Stimulated activated CD8-positive, alpha-beta memory T cell treated with anti-CD3 and anti-CD28 coated beads, Interleukin-7, amount 100 ng/mL, for 1 hour (primary cell): Measurements from ENCODE around the gene FXR2.

Experiments used
- DNase-seq, 2 donors: peaks; one replicate each; pipeline ENCODE4 v3.0.0-alpha.2; 2020; ENCODE audit warnings: low read depth in 2 of 2

Gene FXR2

GRCh38 chr17:7573324-7574080 lies 41.2 kb downstream of the FXR2 start:
- DNase-seq = peak; percentile 77 to 82

- peak; percentile 100 for DNase-seq
Measured at GRCh38 chr17:7572588-7573323, 41.9 kb downstream of the FXR2 start.

- DNase-seq = no peak
Measured at GRCh38 chr17:7572338-7572587, 42.4 kb downstream of the FXR2 start.

- no peak for DNase-seq
Measured at GRCh38 chr17:7570351-7570750, 44.3 kb downstream of the FXR2 start.

GRCh38 chr17:7569571-7569970 lies 45.1 kb downstream of the FXR2 start:
- DNase-seq = no peak

GRCh38 chr17:7563115-7563869 lies 51.4 kb downstream of the FXR2 start:
- no peak for DNase-seq

- no peak for DNase-seq
Measured at GRCh38 chr17:7562208-7562605, 52.5 kb downstream of the FXR2 start.

GRCh38 chr17:7561589-7562207 lies 53.0 kb downstream of the FXR2 start, which contains the start of gene SENP3:
TSS of gene SENP3 (plus strand) at chr17:7561919. CDS start at chr17:7563077, 1,158 bp downstream.
- DNase-seq = peak; percentile 76 to 79

- peak; percentile 61 to 73 for DNase-seq
Measured at GRCh38 chr17:7561028-7561575, 53.6 kb downstream of the FXR2 start.

GRCh38 chr17:7560172-7561027 lies 54.3 kb downstream of the FXR2 start:
- DNase-seq = no peak

GRCh38 chr17:7559320-7560171 lies 55.2 kb downstream of the FXR2 start:
- no peak for DNase-seq

GRCh38 chr17:7558544-7559319 lies 56.0 kb downstream of the FXR2 start, which contains the start of gene TNFSF13:
TSS of gene TNFSF13 (plus strand) at chr17:7558750. CDS start at chr17:7559040, 290 bp downstream.
- no peak for DNase-seq

GRCh38 chr17:7557775-7558543 lies 56.7 kb downstream of the FXR2 start:
- DNase-seq = no peak

GRCh38 chr17:7557147-7557764 lies 57.4 kb downstream of the FXR2 start:
- DNase-seq = no peak

GRCh38 chr17:7556627-7557026 lies 58.1 kb downstream of the FXR2 start:
- no peak for DNase-seq

DNA sequence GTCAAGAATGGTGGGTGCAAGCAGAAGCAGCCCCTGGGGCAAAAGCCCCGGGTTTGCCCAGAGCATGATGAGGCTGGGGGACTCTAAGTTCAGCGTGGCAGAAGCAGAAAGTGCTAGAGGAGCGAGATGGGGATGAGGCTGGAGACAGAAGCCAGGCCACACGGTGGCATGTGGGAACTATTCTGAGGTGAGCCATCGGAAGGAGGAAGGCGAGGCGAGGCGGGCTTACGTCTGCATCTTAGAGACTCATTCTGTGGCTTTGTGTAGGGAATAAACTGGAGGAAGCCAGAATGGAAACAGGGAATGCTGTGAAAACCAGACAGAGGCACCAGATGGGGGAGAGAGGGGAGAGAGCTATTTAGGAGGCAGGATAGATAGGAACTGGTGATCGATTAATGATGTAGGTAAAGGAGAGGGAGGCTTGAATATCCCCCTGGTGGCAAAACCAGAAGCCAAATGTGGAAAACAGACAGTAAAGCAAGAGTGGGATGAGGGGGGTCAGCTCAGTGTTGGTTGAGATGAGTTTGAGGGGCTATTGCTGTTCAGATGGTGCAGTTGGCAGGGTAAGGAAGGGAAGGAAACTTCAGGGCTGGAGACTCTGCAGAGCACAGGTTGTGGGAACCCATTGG lies 59.3 kb downstream of the FXR2 start:
- DNase-seq = no peak

DNA sequence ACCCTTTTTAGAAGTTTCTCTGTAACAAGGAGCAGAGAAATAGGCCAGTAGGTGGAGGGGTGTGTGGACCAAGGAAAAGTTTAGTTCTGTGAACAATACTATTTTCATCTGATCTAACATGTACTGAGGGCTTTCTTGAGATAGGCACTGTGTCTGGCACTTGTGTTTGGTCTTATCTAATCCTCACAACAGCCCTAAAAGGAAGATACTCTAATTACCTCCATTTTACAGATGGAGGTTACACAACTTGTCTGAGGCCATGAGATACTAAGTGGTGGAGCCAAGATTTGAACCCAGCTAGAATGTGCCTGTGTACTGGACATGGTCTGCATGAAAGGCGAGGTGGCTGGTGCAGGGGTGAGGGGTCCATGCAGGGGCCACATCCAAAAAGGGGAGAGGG lies 61.3 kb downstream of the FXR2 start:
- DNase-seq = no peak
